HCT116 (cell line): ENCODE measurements around the gene COL19A1. TPM values are rescaled to one million over a fixed set of nuclear protein-coding genes. Genes with fewer than 3 reads are reported as not detected.

Source experiments
- ATAC-seq: fragments of 200-7000 bp; cut with Tn5 transposase; 2 replicates; pipeline ENCODE4 v1.9.1; 2020; ENCODE audit warnings: mild to moderate bottlenecking, moderate library complexity
- BruUV-seq: library from RNA; stranded (reverse); fragments of 400-500 nt; replicated peaks from 2 replicates; lab custom pipeline; 2021; lab: Mats Ljungman, UMichigan
- CTCF ChIA-PET: fragments of 300-600 bp; sonication (Branson Sonifier 250); formaldehyde crosslinking; loops from one replicate; lab custom pipeline; 2021; ENCODE audit warnings: antibody characterized with exemption; lab: Charles Lee
- POLR2A ChIA-PET: fragments of 300-600, 350-600 bp; sonication (Branson Sonifier 250); formaldehyde crosslinking; loops from one replicate; lab custom pipeline; 2021; ENCODE audit warnings: antibody characterized with exemption; lab: Charles Lee
- RAD21 ChIA-PET, 2 experiments: fragments of 300-600 bp; sonication (Branson Sonifier 250); formaldehyde crosslinking; loops; one replicate each; lab custom pipeline; 2023; ENCODE audit warnings: low total read pairs in 2 of 2; ENCODE audit not compliant: uncharacterized antibody in 2 of 2, unreplicated experiment in 2 of 2, low non-redundant PET in 1 of 2; lab: Charles Lee
- DNase-seq: peaks from one replicate; pipeline ENCODE4 v3.0.0-alpha.2; 2010; ENCODE audit warnings: low read depth, low spot score
- H2AFZ ChIP-seq: fragments of 200-600 bp; shearing (Covaris generic), sonication (generic); 2 replicates; pipeline ENCODE4 v1.6.1; 2017; ENCODE audit warnings: low read depth, mixed run types, mixed read lengths, antibody characterized with exemption, low read length; ENCODE audit not compliant: poor library complexity, severe bottlenecking
- H3K27ac ChIP-seq: 2 replicates; pipeline ENCODE4 v1.5.1; 2012; ENCODE audit warnings: low read depth, low read length
- H3K27me3 ChIP-seq: fragments of 200-600 bp; sonication (generic); 2 replicates; pipeline ENCODE4 v1.6.1; 2016; ENCODE audit warnings: mixed run types, low read length, mixed read lengths; ENCODE audit not compliant: insufficient read depth
- H3K36me3 ChIP-seq, 2 experiments: fragments of 200-500 bp in 1 of 2; fragments of 200-600 bp in 1 of 2; sonication (Bioruptor generic) in 1 of 2; sonication (generic) in 1 of 2; 2 replicates each; pipeline versions ENCODE4 v1.5.1 to v1.6.1; 2014 to 2016; ENCODE audit warnings: low read length in 2 of 2, inconsistent platforms in 1 of 2, mixed read lengths in 1 of 2, mixed run types in 1 of 2; ENCODE audit not compliant: insufficient read depth in 2 of 2, control insufficient read depth in 1 of 2
- H3K4me1 ChIP-seq, 2 experiments: fragments of 200-600 bp in 1 of 2; sonication (generic) in 1 of 2; 2 replicates each; pipeline versions ENCODE4 v1.5.1 to v1.6.1; 2012 to 2017; ENCODE audit warnings: low read length in 2 of 2, inconsistent platforms in 1 of 2, mild to moderate bottlenecking in 1 of 2, mixed read lengths in 1 of 2, mixed run types in 1 of 2, moderate library complexity in 1 of 2; ENCODE audit not compliant: insufficient read depth in 2 of 2, control insufficient read depth in 1 of 2
- H3K4me2 ChIP-seq: fragments of 200-600 bp; sonication (generic); 2 replicates; pipeline ENCODE4 v1.6.1; 2017; ENCODE audit warnings: mixed run types, low read length, mixed read lengths
- H3K4me3 ChIP-seq, 2 experiments: fragments of 200-600 bp in 1 of 2; sonication (generic) in 1 of 2; replicated peaks in 1 of 2; 2 replicates each; pipeline ENCODE4 v1.5.1; 2011 to 2016; ENCODE audit warnings: low read length in 2 of 2, control low read depth in 1 of 2, low read depth in 1 of 2, mild to moderate bottlenecking in 1 of 2, mixed read lengths in 1 of 2, mixed run types in 1 of 2
- H3K79me2 ChIP-seq: fragments of 200-600 bp; sonication (generic); 2 replicates; pipeline ENCODE4 v1.6.1; 2017; ENCODE audit warnings: mild to moderate bottlenecking, mixed run types, low read length, moderate library complexity, mixed read lengths; ENCODE audit not compliant: insufficient read depth
- H3K9ac ChIP-seq: fragments of 200-600 bp; sonication (generic); 2 replicates; pipeline ENCODE4 v1.6.1; 2016; ENCODE audit warnings: low read length, mixed read lengths
- H3K9me2 ChIP-seq: fragments of 200-600 bp; sonication (generic), shearing (Covaris generic); 2 replicates; pipeline ENCODE4 v1.6.1; 2017; ENCODE audit warnings: mixed run types, mild to moderate bottlenecking, moderate library complexity; ENCODE audit not compliant: insufficient read depth
- H3K9me3 ChIP-seq, 2 experiments: fragments of 200-500 bp in 1 of 2; fragments of 200-600 bp in 1 of 2; sonication (Bioruptor generic) in 1 of 2; sonication (generic) in 1 of 2; 2 replicates each; pipeline ENCODE4 v1.6.1; 2014 to 2017; ENCODE audit warnings: low read length in 2 of 2, mixed read lengths in 2 of 2, inconsistent platforms in 1 of 2, low read depth in 1 of 2, mild to moderate bottlenecking in 1 of 2, mixed run types in 1 of 2, moderate library complexity in 1 of 2; ENCODE audit not compliant: control insufficient read depth in 1 of 2, insufficient read depth in 1 of 2
- H4K20me1 ChIP-seq: fragments of 200-600 bp; sonication (generic), shearing (Covaris generic); 2 replicates; pipeline ENCODE4 v1.6.1; 2017; ENCODE audit warnings: mixed run types, mild to moderate bottlenecking, moderate library complexity; ENCODE audit not compliant: insufficient read depth
- CBX3 ChIP-seq: IDR thresholded peaks from 2 replicates; pipeline ENCODE4 v1.6.1; 2012; ENCODE audit warnings: low read depth
- CEBPB ChIP-seq: IDR thresholded peaks from 2 replicates; pipeline ENCODE4 v1.6.1; 2012; ENCODE audit warnings: low read depth
- ELF1 ChIP-seq: IDR thresholded peaks from 2 replicates; pipeline ENCODE4 v1.6.1; 2012; ENCODE audit warnings: low read depth, borderline replicate concordance
- EZH2 ChIP-seq: fragments of 200-600 bp; sonication (generic); IDR thresholded peaks from 2 replicates; pipeline ENCODE4 v1.6.1; 2017; ENCODE audit warnings: antibody characterized with exemption, mixed run types
- EZH2phosphoT487 ChIP-seq: fragments of 200-600 bp; IDR thresholded peaks from 2 replicates; pipeline ENCODE4 v1.6.1; 2018; ENCODE audit warnings: antibody characterized with exemption, borderline replicate concordance
- FOSL1 ChIP-seq: IDR thresholded peaks from 2 replicates; pipeline ENCODE4 v1.6.1; 2012; ENCODE audit warnings: low read depth
- JUND ChIP-seq: IDR thresholded peaks from 2 replicates; pipeline ENCODE4 v1.6.1; 2012
- POLR2A ChIP-seq: IDR thresholded peaks from 2 replicates; pipeline ENCODE4 v1.7.0; 2011; ENCODE audit warnings: borderline replicate concordance; ENCODE audit not compliant: insufficient read depth, insufficient read length; ENCODE audit errors: extremely low read depth
- POLR2AphosphoS5 ChIP-seq: IDR thresholded peaks from 2 replicates; pipeline ENCODE4 v1.6.1; 2011; ENCODE audit warnings: mild to moderate bottlenecking, low read depth, low read length, moderate library complexity
- RAD21 ChIP-seq: IDR thresholded peaks from 2 replicates; pipeline ENCODE4 v1.6.1; 2012; ENCODE audit warnings: low read depth, mild to moderate bottlenecking
- SIN3A ChIP-seq: IDR thresholded peaks from 2 replicates; pipeline ENCODE4 v1.6.1; 2012; ENCODE audit warnings: low read depth
- SP1 ChIP-seq: IDR thresholded peaks from 2 replicates; pipeline ENCODE4 v1.6.1; 2012; ENCODE audit warnings: low read depth
- SRF ChIP-seq: IDR thresholded peaks from 2 replicates; pipeline ENCODE4 v1.6.1; 2012; ENCODE audit warnings: low read depth
- TCF7L2 ChIP-seq: IDR thresholded peaks from 2 replicates; pipeline ENCODE4 v1.7.0; 2011; ENCODE audit warnings: borderline replicate concordance, inconsistent platforms; ENCODE audit not compliant: insufficient read depth, insufficient read length; ENCODE audit errors: extremely low read depth
- YY1 ChIP-seq: IDR thresholded peaks from 2 replicates; pipeline ENCODE4 v1.6.1; 2011; ENCODE audit warnings: low read length, low read depth, moderate library complexity, mild to moderate bottlenecking; ENCODE audit not compliant: insufficient replicate concordance; ENCODE audit errors: extremely low read depth
- ZBTB33 ChIP-seq: IDR thresholded peaks from 2 replicates; pipeline ENCODE4 v1.6.1; 2011; ENCODE audit warnings: mild to moderate bottlenecking, low read length, moderate library complexity; ENCODE audit not compliant: insufficient replicate concordance; ENCODE audit errors: extremely low read depth
- ZFX ChIP-seq: fragments of 450-650 bp; IDR thresholded peaks from 2 replicates; pipeline ENCODE4 v1.6.1; 2017
- ZNF274 ChIP-seq: fragments of 200-500 bp; sonication (Bioruptor generic); IDR thresholded peaks from 2 replicates; pipeline ENCODE4 v1.6.1; 2014; ENCODE audit warnings: mild to moderate bottlenecking, low read depth, low read length, inconsistent platforms
- intact Hi-C: fragments of 100-400 bp; cut with micrococcal nuclease; formaldehyde crosslinking; loops from 2 replicates; pipeline ENCODE4 v1.10.0; 2022
- total RNA-seq: library from RNA; stranded (reverse); gene quantifications from one replicate; pipeline ENCODE4 v1.2.1, GENCODE V29; 2021; ENCODE audit not compliant: unreplicated experiment
- TF ChIP-seq, protein P1 (sequence below): IDR thresholded peaks from 2 replicates; pipeline ENCODE4 v1.6.1; 2012; ENCODE audit warnings: low read depth

The COL19A1 gene
- total RNA-seq, 1 experiment from 2014 or later: not detected

GRCh38 chr6:69865126-69865525 lies 1.2 kb upstream of the COL19A1 start:
- Histone ChIP-seq H3K79me2 (no peaks in the 10 kb centered on the region), H3K4me2 (no peak overlapping the region), H3K9me3 (no peaks in the 10 kb centered on the region), H3K4me3 (no peak overlapping the region), H3K27ac (no peak overlapping the region), H3K9ac (no peak overlapping the region), H3K27me3 (peaks cover 8% of the 10 kb centered on the region; the same call in 1 of the 2 replicates), H4K20me1 (no peaks in the 10 kb centered on the region), H2AFZ (no peak overlapping the region), H3K4me1 (no peaks in the 10 kb centered on the region), H3K36me3 (no peaks in the 10 kb centered on the region), H3K9me2 (no peaks in the 10 kb centered on the region)
- ChIA-PET CTCF (no interaction called here), POLR2A (no interaction called here), RAD21 (no interaction called here)
- no peak for ATAC-seq
- TF ChIP-seq, protein P1, sequence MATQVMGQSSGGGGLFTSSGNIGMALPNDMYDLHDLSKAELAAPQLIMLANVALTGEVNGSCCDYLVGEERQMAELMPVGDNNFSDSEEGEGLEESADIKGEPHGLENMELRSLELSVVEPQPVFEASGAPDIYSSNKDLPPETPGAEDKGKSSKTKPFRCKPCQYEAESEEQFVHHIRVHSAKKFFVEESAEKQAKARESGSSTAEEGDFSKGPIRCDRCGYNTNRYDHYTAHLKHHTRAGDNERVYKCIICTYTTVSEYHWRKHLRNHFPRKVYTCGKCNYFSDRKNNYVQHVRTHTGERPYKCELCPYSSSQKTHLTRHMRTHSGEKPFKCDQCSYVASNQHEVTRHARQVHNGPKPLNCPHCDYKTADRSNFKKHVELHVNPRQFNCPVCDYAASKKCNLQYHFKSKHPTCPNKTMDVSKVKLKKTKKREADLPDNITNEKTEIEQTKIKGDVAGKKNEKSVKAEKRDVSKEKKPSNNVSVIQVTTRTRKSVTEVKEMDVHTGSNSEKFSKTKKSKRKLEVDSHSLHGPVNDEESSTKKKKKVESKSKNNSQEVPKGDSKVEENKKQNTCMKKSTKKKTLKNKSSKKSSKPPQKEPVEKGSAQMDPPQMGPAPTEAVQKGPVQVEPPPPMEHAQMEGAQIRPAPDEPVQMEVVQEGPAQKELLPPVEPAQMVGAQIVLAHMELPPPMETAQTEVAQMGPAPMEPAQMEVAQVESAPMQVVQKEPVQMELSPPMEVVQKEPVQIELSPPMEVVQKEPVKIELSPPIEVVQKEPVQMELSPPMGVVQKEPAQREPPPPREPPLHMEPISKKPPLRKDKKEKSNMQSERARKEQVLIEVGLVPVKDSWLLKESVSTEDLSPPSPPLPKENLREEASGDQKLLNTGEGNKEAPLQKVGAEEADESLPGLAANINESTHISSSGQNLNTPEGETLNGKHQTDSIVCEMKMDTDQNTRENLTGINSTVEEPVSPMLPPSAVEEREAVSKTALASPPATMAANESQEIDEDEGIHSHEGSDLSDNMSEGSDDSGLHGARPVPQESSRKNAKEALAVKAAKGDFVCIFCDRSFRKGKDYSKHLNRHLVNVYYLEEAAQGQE: no peak
- no peak for TF ChIP-seq SIN3A
- no peak for TF ChIP-seq CEBPB
- no peak for TF ChIP-seq EZH2
- no peak for TF ChIP-seq ZFX
- TF ChIP-seq ELF1: no peak
- TF ChIP-seq YY1: no peak
- TF ChIP-seq ZNF274: no peak
- TF ChIP-seq ZBTB33: no peak
- TF ChIP-seq POLR2AphosphoS5: no peak
- no peak for TF ChIP-seq JUND
- TF ChIP-seq SP1: no peak
- no peak for TF ChIP-seq POLR2A
- no peak for TF ChIP-seq SRF
- no peak for TF ChIP-seq FOSL1
- TF ChIP-seq RAD21: no peak
- TF ChIP-seq TCF7L2: no peak
- TF ChIP-seq EZH2phosphoT487: no peak
- TF ChIP-seq CBX3: no peak
- DNase-seq: no peak
- intact Hi-C loops: no loop called here
- BruUV-seq: no TSS peak
